ENCODE measurements around the gene MAPK1IP1L.

DNA sequence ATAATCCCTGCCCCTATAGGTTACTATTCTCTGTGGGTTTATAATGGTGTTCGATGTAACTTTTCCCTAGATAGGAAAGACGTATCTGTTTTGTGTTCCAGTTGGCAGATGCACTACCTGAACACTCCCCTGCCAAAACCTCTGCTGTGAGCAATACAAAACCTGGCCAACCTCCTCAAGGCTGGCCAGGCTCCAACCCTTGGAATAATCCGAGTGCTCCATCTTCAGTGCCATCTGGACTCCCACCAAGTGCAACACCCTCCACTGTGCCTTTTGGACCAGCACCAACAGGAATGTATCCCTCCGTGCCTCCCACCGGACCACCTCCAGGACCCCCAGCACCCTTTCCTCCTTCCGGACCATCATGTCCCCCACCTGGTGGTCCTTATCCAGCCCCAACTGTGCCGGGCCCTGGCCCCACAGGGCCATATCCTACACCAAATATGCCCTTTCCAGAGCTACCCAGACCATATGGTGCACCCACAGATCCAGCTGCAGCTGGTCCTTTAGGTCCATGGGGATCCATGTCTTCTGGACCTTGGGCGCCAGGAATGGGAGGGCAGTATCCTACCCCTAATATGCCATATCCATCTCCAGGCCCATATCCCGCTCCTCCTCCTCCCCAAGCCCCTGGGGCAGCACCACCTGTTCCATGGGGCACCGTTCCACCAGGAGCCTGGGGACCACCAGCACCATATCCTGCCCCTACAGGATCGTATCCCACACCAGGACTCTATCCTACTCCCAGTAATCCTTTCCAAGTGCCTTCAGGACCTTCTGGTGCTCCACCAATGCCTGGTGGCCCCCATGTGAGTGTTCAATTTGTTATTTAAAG is 11.3 kb downstream of the MAPK1IP1L start:
- TF ChIP-seq, protein P1, sequence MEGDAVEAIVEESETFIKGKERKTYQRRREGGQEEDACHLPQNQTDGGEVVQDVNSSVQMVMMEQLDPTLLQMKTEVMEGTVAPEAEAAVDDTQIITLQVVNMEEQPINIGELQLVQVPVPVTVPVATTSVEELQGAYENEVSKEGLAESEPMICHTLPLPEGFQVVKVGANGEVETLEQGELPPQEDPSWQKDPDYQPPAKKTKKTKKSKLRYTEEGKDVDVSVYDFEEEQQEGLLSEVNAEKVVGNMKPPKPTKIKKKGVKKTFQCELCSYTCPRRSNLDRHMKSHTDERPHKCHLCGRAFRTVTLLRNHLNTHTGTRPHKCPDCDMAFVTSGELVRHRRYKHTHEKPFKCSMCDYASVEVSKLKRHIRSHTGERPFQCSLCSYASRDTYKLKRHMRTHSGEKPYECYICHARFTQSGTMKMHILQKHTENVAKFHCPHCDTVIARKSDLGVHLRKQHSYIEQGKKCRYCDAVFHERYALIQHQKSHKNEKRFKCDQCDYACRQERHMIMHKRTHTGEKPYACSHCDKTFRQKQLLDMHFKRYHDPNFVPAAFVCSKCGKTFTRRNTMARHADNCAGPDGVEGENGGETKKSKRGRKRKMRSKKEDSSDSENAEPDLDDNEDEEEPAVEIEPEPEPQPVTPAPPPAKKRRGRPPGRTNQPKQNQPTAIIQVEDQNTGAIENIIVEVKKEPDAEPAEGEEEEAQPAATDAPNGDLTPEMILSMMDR (conservative IDR thresholded peaks at IDR 0.05; ENCODE audit: low read depth, low read length), result no peak
- TF ChIP-seq EZH2phosphoT487 (IDR thresholded peaks at IDR 0.05; ENCODE audit: borderline replicate concordance, low read length), result no peak
- TF ChIP-seq EZH2 (IDR thresholded peaks at IDR 0.05; ENCODE audit: low read length, unreplicated experiment), result no peak

All from PC-3 (cell line).